Naive B cell (primary cell): Measurements from ENCODE around the gene MRNIP. TPM values are rescaled to one million over a fixed set of nuclear protein-coding genes. Genes with fewer than 3 reads are reported as not detected.
"Not testable (repeated sequence)": the region's sequence is repeated elsewhere in the genome, so short reads cannot be mapped to it uniquely, and the experiment has no call there.

Experiments
- ATAC-seq, 2 donors: fragments of 150-1000 bp; cut with Tn5 transposase; 2 replicates each; pipeline ENCODE4 v1.10.0; 2021; ENCODE audit warnings: low read depth in 2 of 2, mild to moderate bottlenecking in 2 of 2, moderate library complexity in 2 of 2
- DNase-seq: peaks from one replicate; pipeline ENCODE4 v3.0.0; 2022
- H3K27ac Mint-ChIP-seq, 6 donors: one replicate each; pipeline ENCODE4 v1.8.0; 2020 to 2022; ENCODE audit warnings: mild to moderate bottlenecking in 6 of 6, mixed read lengths in 6 of 6, moderate library complexity in 5 of 6, inconsistent platforms in 2 of 6
- H3K27me3 Mint-ChIP-seq, 3 donors: one replicate each; pipeline ENCODE4 v1.8.0; 2021 to 2022; ENCODE audit warnings: mixed read lengths in 3 of 3, mild to moderate bottlenecking in 1 of 3
- H3K36me3 Mint-ChIP-seq, 2 donors: one replicate each; pipeline ENCODE4 v1.8.0; 2020 to 2022; ENCODE audit warnings: mixed read lengths in 2 of 2, inconsistent platforms in 1 of 2, mild to moderate bottlenecking in 1 of 2
- H3K4me1 Mint-ChIP-seq, 3 donors: one replicate each; pipeline ENCODE4 v1.8.0; 2020 to 2022; ENCODE audit warnings: mixed read lengths in 3 of 3, inconsistent platforms in 1 of 3, mild to moderate bottlenecking in 1 of 3, moderate library complexity in 1 of 3
- H3K4me3 Mint-ChIP-seq, 8 donors: one replicate each; pipeline ENCODE4 v1.8.0; 2020 to 2022; ENCODE audit warnings: mild to moderate bottlenecking in 8 of 8, mixed read lengths in 8 of 8, moderate library complexity in 8 of 8, inconsistent platforms in 2 of 8
- H3K9me3 Mint-ChIP-seq, 7 donors: one replicate each; pipeline ENCODE4 v1.8.0; 2020 to 2022; ENCODE audit warnings: mixed read lengths in 7 of 7, mild to moderate bottlenecking in 5 of 7, inconsistent platforms in 2 of 7, moderate library complexity in 1 of 7
- polyA plus RNA-seq, 6 donors: library from polyadenylated mRNA; unstranded; fragments of 300-500 nt; fragmentation: Illumina TruSeq; gene quantifications; one replicate each; pipeline ENCODE4 v1.2.3, GENCODE V29; 2021; ENCODE audit warnings: low read depth in 6 of 6

The MRNIP gene
- polyA plus RNA-seq, 6 donors from 2014 or later, result 4.4 to 21.2 (median 16.6) TPM

GRCh38 chr5:179836225-179837019, 22.2 kb downstream of the MRNIP start:
- peak overlapping the region; percentile 72 to 97 (median 90) for H3K27ac Mint-ChIP-seq
- no peaks in the 10 kb centered on the region for H3K9me3 Mint-ChIP-seq
- H3K27me3 Mint-ChIP-seq, result no peaks in the 10 kb centered on the region
- H3K4me3 Mint-ChIP-seq, result peak overlapping the region in 2 of 8 donors; percentile 18 to 57
- peaks cover 13 to 28% of the 10 kb centered on the region in 2 donors for H3K36me3 Mint-ChIP-seq
- DNase-seq (peak; percentile 49), ATAC-seq (peak; percentile 83 to 86)
- H3K4me1 Mint-ChIP-seq, result peaks cover 10 to 15% (median 11%) of the 10 kb centered on the region in 3 donors

- not testable (repeated sequence) for DNase-seq, ATAC-seq, H3K9me3 Mint-ChIP-seq, H3K4me3 Mint-ChIP-seq, H3K27me3 Mint-ChIP-seq
- Mint-ChIP-seq H3K4me1 (peaks cover 10 to 16% (median 11%) of the 10 kb centered on the region in 3 donors), H3K27ac (peak overlapping the region in 1 of 6 donors; percentile 23), H3K36me3 (peaks cover 14 to 31% of the 10 kb centered on the region in 2 donors)
Measured at GRCh38 chr5:179834871-179835270, 23.7 kb downstream of the MRNIP start.

- Mint-ChIP-seq H3K9me3 (no peaks in the 10 kb centered on the region), H3K36me3 (peaks cover 19 to 39% of the 10 kb centered on the region in 2 donors), H3K27ac (peak overlapping the region in 1 of 6 donors; percentile 64), H3K4me3 (peak overlapping the region in 1 of 8 donors; percentile 29), H3K27me3 (no peaks in the 10 kb centered on the region), H3K4me1 (peaks cover 13 to 18% (median 17%) of the 10 kb centered on the region in 3 donors)
- no peak for DNase-seq
- ATAC-seq, result no peak
Measured at GRCh38 chr5:179834120-179834519, 24.5 kb downstream of the MRNIP start.

- H3K27me3 Mint-ChIP-seq, result no peaks in the 10 kb centered on the region
- no peak overlapping the region for H3K4me3 Mint-ChIP-seq
- peaks cover 17 to 22% (median 19%) of the 10 kb centered on the region in 3 donors for H3K4me1 Mint-ChIP-seq
- DNase-seq, result no peak
- peaks cover 22 to 43% of the 10 kb centered on the region in 2 donors for H3K36me3 Mint-ChIP-seq
- peak overlapping the region in 4 of 6 donors; percentile 47 to 92 (median 76) for H3K27ac Mint-ChIP-seq
- no peaks in the 10 kb centered on the region for H3K9me3 Mint-ChIP-seq
- ATAC-seq, result no peak
Measured at GRCh38 chr5:179833709-179834070, 24.9 kb downstream of the MRNIP start.

GRCh38 chr5:179833056-179833708, 25.4 kb downstream of the MRNIP start:
- Mint-ChIP-seq H3K4me1 (peaks cover 20 to 25% (median 22%) of the 10 kb centered on the region in 3 donors), H3K4me3 (peak overlapping the region in 1 of 8 donors; percentile 28), H3K27ac (peak overlapping the region in 4 of 6 donors; percentile 64 to 92 (median 80)), H3K36me3 (peaks cover 23 to 47% of the 10 kb centered on the region in 2 donors), H3K9me3 (no peaks in the 10 kb centered on the region), H3K27me3 (no peaks in the 10 kb centered on the region)
- ATAC-seq, result no peak
- no peak for DNase-seq

GRCh38 chr5:179832039-179832745, 26.4 kb downstream of the MRNIP start:
- Mint-ChIP-seq H3K36me3 (peaks cover 23 to 47% of the 10 kb centered on the region in 2 donors), H3K27me3 (no peaks in the 10 kb centered on the region), H3K4me3 (peak overlapping the region in 1 of 8 donors; percentile 51), H3K4me1 (peaks cover 20 to 28% (median 22%) of the 10 kb centered on the region in 3 donors), H3K9me3 (no peaks in the 10 kb centered on the region), H3K27ac (peak overlapping the region in 2 of 6 donors; percentile 95 to 98)
- no peak for ATAC-seq
- DNase-seq, result no peak

GRCh38 chr5:179830818-179831468, 27.7 kb downstream of the MRNIP start:
- DNase-seq, result no peak
- no peak for ATAC-seq
- Mint-ChIP-seq H3K36me3 (peaks cover 14 to 37% of the 10 kb centered on the region in 2 donors), H3K4me1 (peaks cover 10 to 17% (median 15%) of the 10 kb centered on the region in 3 donors), H3K27me3 (no peaks in the 10 kb centered on the region), H3K4me3 (no peak overlapping the region), H3K9me3 (no peaks in the 10 kb centered on the region), H3K27ac (peak overlapping the region in 3 of 6 donors; percentile 38 to 98 (median 39))

- Mint-ChIP-seq H3K36me3 (peaks cover 19 to 36% of the 10 kb centered on the region in 2 donors), H3K4me3 (peak overlapping the region in 1 of 8 donors; percentile 2), H3K9me3 (no peaks in the 10 kb centered on the region), H3K4me1 (peaks cover 11 to 18% (median 15%) of the 10 kb centered on the region in 3 donors), H3K27ac (peak overlapping the region in 2 of 6 donors; percentile 65 to 98), H3K27me3 (no peaks in the 10 kb centered on the region)
- no peak for ATAC-seq
- no peak for DNase-seq
Measured at GRCh38 chr5:179829732-179830435, 28.7 kb downstream of the MRNIP start.

GRCh38 chr5:179828756-179829421, 29.7 kb downstream of the MRNIP start:
- ATAC-seq, result no peak
- peaks cover 24 to 39% of the 10 kb centered on the region in 2 donors for H3K36me3 Mint-ChIP-seq
- H3K27ac Mint-ChIP-seq, result peak overlapping the region in 4 of 6 donors; percentile 70 to 98 (median 80)
- no peaks in the 10 kb centered on the region for H3K27me3 Mint-ChIP-seq
- H3K9me3 Mint-ChIP-seq, result no peaks in the 10 kb centered on the region
- no peak overlapping the region for H3K4me3 Mint-ChIP-seq
- no peak for DNase-seq
- peaks cover 20 to 25% (median 21%) of the 10 kb centered on the region in 3 donors for H3K4me1 Mint-ChIP-seq

- H3K36me3 Mint-ChIP-seq, result peaks cover 24 to 27% of the 10 kb centered on the region in 2 donors
- peak overlapping the region in 4 of 6 donors; percentile 26 to 98 (median 65) for H3K27ac Mint-ChIP-seq
- H3K9me3 Mint-ChIP-seq, result no peaks in the 10 kb centered on the region
- H3K27me3 Mint-ChIP-seq, result no peaks in the 10 kb centered on the region
- DNase-seq (no peak), ATAC-seq (no peak)
- H3K4me3 Mint-ChIP-seq, result peak overlapping the region in 1 of 8 donors; percentile 42
- H3K4me1 Mint-ChIP-seq, result peaks cover 20 to 33% (median 31%) of the 10 kb centered on the region in 3 donors
Measured at GRCh38 chr5:179827680-179828079, 30.9 kb downstream of the MRNIP start.

GRCh38 chr5:179825655-179826182, 32.9 kb downstream of the MRNIP start:
- no peaks in the 10 kb centered on the region for H3K27me3 Mint-ChIP-seq
- H3K4me1 Mint-ChIP-seq, result peaks cover 29 to 44% (median 44%) of the 10 kb centered on the region in 3 donors
- ATAC-seq, result no peak
- peak overlapping the region in 1 of 8 donors; percentile 57 for H3K4me3 Mint-ChIP-seq
- H3K9me3 Mint-ChIP-seq, result no peaks in the 10 kb centered on the region
- H3K27ac Mint-ChIP-seq, result peak overlapping the region in 2 of 6 donors; percentile 58 to 98
- peaks cover 20 to 26% of the 10 kb centered on the region in 2 donors for H3K36me3 Mint-ChIP-seq
- no peak for DNase-seq
